Heart right ventricle (tissue), 16 donors: ENCODE results near the gene ELMO1. TPM values are rescaled to one million over a fixed set of nuclear protein-coding genes. Genes with fewer than 3 reads are reported as not detected.

Experiments used
- ATAC-seq, 8 donors: fragments of 200-7000 bp; cut with Tn5 transposase; one replicate each; pipeline ENCODE4 v1.9.1; 2020; ENCODE audit warnings: mild to moderate bottlenecking in 8 of 8, moderate library complexity in 8 of 8, moderate number of reproducible peaks in 1 of 8
- DNase-seq, 2 donors: peaks; one replicate each; pipeline ENCODE4 v3.0.0-alpha.2; 2020
- H3K27ac ChIP-seq, 10 donors: fragments of 200-600 bp; sonication (generic) in 2 of 10; one replicate each; pipeline versions ENCODE4 v1.5.0 to v1.8.0; 2020 to 2022; ENCODE audit warnings: mild to moderate bottlenecking in 3 of 10
- H3K27me3 ChIP-seq, 7 donors: fragments of 200-600 bp; one replicate each; pipeline ENCODE4 v1.8.0; 2021 to 2022; ENCODE audit warnings: mild to moderate bottlenecking in 2 of 7
- H3K36me3 ChIP-seq, 9 donors: fragments of 200-600 bp; sonication (generic) in 1 of 9; one replicate each; pipeline versions ENCODE4 v1.5.0 to v1.8.0; 2020 to 2022; ENCODE audit warnings: mild to moderate bottlenecking in 2 of 9
- H3K4me1 ChIP-seq, 9 donors: fragments of 200-600 bp; sonication (generic) in 1 of 9; one replicate each; pipeline versions ENCODE4 v1.5.0 to v1.8.0; 2020 to 2022; ENCODE audit warnings: mild to moderate bottlenecking in 4 of 9
- H3K4me3 ChIP-seq, 10 donors: fragments of 200-600 bp; sonication (generic) in 2 of 10; one replicate each; pipeline versions ENCODE4 v1.5.0 to v1.8.0; 2020 to 2022; ENCODE audit warnings: mild to moderate bottlenecking in 7 of 10, moderate library complexity in 2 of 10
- H3K9me3 ChIP-seq, 11 donors: fragments of 200-600 bp in 10 of 11; sonication (generic) in 2 of 11; one replicate each; pipeline versions ENCODE4 v1.5.0 to v1.8.0; 2013 to 2022; ENCODE audit warnings: mild to moderate bottlenecking in 2 of 11, control low read depth in 1 of 11, moderate library complexity in 1 of 11
- CTCF ChIP-seq, 9 donors: fragments of 200-600 bp; sonication (generic) in 2 of 9; IDR thresholded peaks; one replicate each; pipeline versions ENCODE4 v1.5.0 to v1.8.0; 2021 to 2022; ENCODE audit warnings: antibody characterized with exemption in 9 of 9, mild to moderate bottlenecking in 5 of 9, moderate library complexity in 1 of 9
- WGBS, 2 donors: extraction: QIAGEN DNeasy Blood & Tissue Kit; methylation state at CpG; one replicate each; pipeline ENCODE4 v1.1.7; 2013; ENCODE audit warnings: inconsistent platforms in 1 of 2; 5-methylcytosine and 5-hydroxymethylcytosine counted together
- intact Hi-C, 10 donors: fragments of 100-400 bp; cut with DNase I; formaldehyde crosslinking; loops; one replicate each; pipeline versions ENCODE4 v1.11.1 to v1.14.2; 2022
- polyA plus RNA-seq, 2 donors: library from polyadenylated mRNA; stranded (reverse); fragments of 200-250 nt; gene quantifications; one replicate each; pipeline ENCODE4 v1.2.3, GENCODE V29; 2013
- total RNA-seq, 10 donors: library from RNA; stranded (reverse); fragmentation: NEBNext Ultra II Directional in 3 of 10; extraction: Animal tissue kit (Norgen Biotek cat#: 25700) in 3 of 10; gene quantifications; one replicate each; pipeline versions ENCODE4 v1.2.1 to v1.2.4, GENCODE V29; 2021 to 2023
- donor health status: Arrhythmogenic right ventricular cardiomyopathy.
- donor health status: ischemic (EF 13 %, LVEDD 7.1; RV severe dilation, severe dysfunction).
- donor health status: healthy with polysubstance abuse.
- donor health status: DM: no; HTN: yes; CAD: no.
- donor health status: DM: no; HTN: no; CAD: no.
- donor health status: ischemic (EF 25% LVEDD 6.9; RV normal size, moderate dysfunction).
- donor health status: ischemic (EF 25% LVEDD 5.7; RV mildly dilated, moderate dysfunction).
- donor health status: healthy.
- donor health status: DM: yes; HTN: yes; CAD: no.
- donor health status: Ischemic cardiomyopathy.
- donor health status: ischemic (EF 35%, LVEDD 5.7; RV mildly dilated, moderate dysfunction).
- donor health status: nonischemic (EF 11% LVEDD 7.7; RV severe dilation, severe dysfunction).
- donor health status: DM: yes; HTN: yes; CAD: no.
- donor health status: PGD.
- donor health status: ischemic (EF 29% LVEDD 5.4; RV normal size, mild dysfunction).
- donor health status: nonischemic (EF 23%, LVEDD 6.1; RV moderate dilation, normal function).

ELMO1 gene
- total and polyA plus RNA-seq, 12 donors = 8.5 to 18.0 (median 13.9) TPM

- intact Hi-C loops = loop anchor here in 1 of 10 donors (10.0 kb wide), 1 partner anchor 52 kb away; no protein-coding TSS in a partner anchor
- Histone ChIP-seq H3K27ac (no peak overlapping the region), H3K27me3 (no peaks in the 10 kb centered on the region), H3K4me1 (peaks cover 0 to 19% (median 2%) of the 10 kb centered on the region in 9 donors), H3K4me3 (no peak overlapping the region), H3K36me3 (peaks cover 0 to 15% (median 0%) of the 10 kb centered on the region in 9 donors), H3K9me3 (no peaks in the 10 kb centered on the region)
- no peak for DNase-seq
- ATAC-seq = no peak
- TF ChIP-seq CTCF (IDR thresholded peaks at IDR 0.05) = no peak
- WGBS, 2 donors = 96 to 97% methylated on average over 8 of the region's 8 CpGs
Measured at GRCh38 chr7:37267251-37267650, 181.4 kb downstream of the ELMO1 start.

GRCh38 chr7:37265876-37266275, 182.8 kb downstream of the ELMO1 start:
- 88 to 93% methylated on average over 7 of the region's 7 CpGs for WGBS, 2 donors
- intact Hi-C loops = loop anchor here in 1 of 10 donors (2.0 to 10.0 kb wide), 2 partner anchors 51 to 77 kb away; no protein-coding TSS in a partner anchor
- no peak for TF ChIP-seq CTCF (IDR thresholded peaks at IDR 0.05)
- Histone ChIP-seq H3K9me3 (no peaks in the 10 kb centered on the region), H3K27ac (no peak overlapping the region), H3K27me3 (no peaks in the 10 kb centered on the region), H3K4me3 (no peak overlapping the region), H3K36me3 (peaks cover 0 to 7% (median 0%) of the 10 kb centered on the region in 9 donors), H3K4me1 (peaks cover 0 to 27% (median 5%) of the 10 kb centered on the region in 9 donors)
- ATAC-seq (no peak), DNase-seq (no peak)

- intact Hi-C loops = loop anchor here in 1 of 10 donors (2.0 to 10.0 kb wide), 2 partner anchors 50 to 78 kb away; no protein-coding TSS in a partner anchor
Measured at GRCh38 chr7:37265006-37265405, 183.7 kb downstream of the ELMO1 start.

GRCh38 chr7:37262181-37262580, 186.5 kb downstream of the ELMO1 start:
- Histone ChIP-seq H3K9me3 (no peaks in the 10 kb centered on the region), H3K4me3 (no peak overlapping the region), H3K27me3 (no peaks in the 10 kb centered on the region), H3K4me1 (peaks cover 0 to 47% (median 21%) of the 10 kb centered on the region in 9 donors), H3K27ac (no peak overlapping the region), H3K36me3 (peaks cover 0 to 18% (median 0%) of the 10 kb centered on the region in 9 donors)
- intact Hi-C loops = loop anchor here in 1 of 10 donors (10.0 kb wide), 1 partner anchor 47 kb away; no protein-coding TSS in a partner anchor
- DNase-seq (no peak), ATAC-seq (peak in 1 of 8 donors; percentile 12)
- no peak for TF ChIP-seq CTCF (IDR thresholded peaks at IDR 0.05)
- 79 to 85% methylated on average over 1 of the region's 1 CpG for WGBS, 2 donors

More at GRCh38 chr7:37265006-37265405, 183.7 kb downstream of the ELMO1 start:
- ATAC-seq (no peak), DNase-seq (no peak)
- 66 to 80% methylated on average over 1 of the region's 1 CpG for WGBS, 2 donors
- H3K27me3 ChIP-seq = no peaks in the 10 kb centered on the region
- H3K9me3 ChIP-seq = no peaks in the 10 kb centered on the region
- H3K27ac ChIP-seq = no peak overlapping the region
- H3K4me1 ChIP-seq = peaks cover 0 to 35% (median 13%) of the 10 kb centered on the region in 9 donors
- no peak overlapping the region for H3K4me3 ChIP-seq
- H3K36me3 ChIP-seq = peaks cover 0 to 7% (median 0%) of the 10 kb centered on the region in 9 donors
- no peak for TF ChIP-seq CTCF (IDR thresholded peaks at IDR 0.05)
